Hepatocyte (in vitro differentiated cells): Measurements from ENCODE around the gene KDM4C. TPM values are rescaled to one million over a fixed set of nuclear protein-coding genes. Genes with fewer than 3 reads are reported as not detected.

ENCODE experiments used
- DNase-seq: peaks from one replicate; pipeline ENCODE4 v3.0.0-alpha.2; 2016; ENCODE audit warnings: low spot score
- H2AFZ ChIP-seq: fragments of 200-600 bp; sonication (generic); 2 replicates; pipeline ENCODE4 v1.6.0; 2016; ENCODE audit warnings: antibody characterized with exemption, mild to moderate bottlenecking
- H3K27ac ChIP-seq: fragments of 200-600 bp; sonication (generic); 2 replicates; pipeline ENCODE4 v1.5.1; 2016; ENCODE audit warnings: mild to moderate bottlenecking
- H3K27me3 ChIP-seq: fragments of 200-600 bp; sonication (generic); 2 replicates; pipeline ENCODE4 v1.6.1; 2016
- H3K36me3 ChIP-seq: fragments of 200-600 bp; sonication (generic); replicated peaks from 2 replicates; pipeline ENCODE4 v1.5.1; 2016; ENCODE audit warnings: low read depth; ENCODE audit not compliant: insufficient read depth
- H3K4me1 ChIP-seq: fragments of 200-600 bp; sonication (generic); 2 replicates; pipeline ENCODE4 v1.5.1; 2016; ENCODE audit warnings: mild to moderate bottlenecking, moderate library complexity; ENCODE audit not compliant: insufficient read depth
- H3K4me2 ChIP-seq: fragments of 200-600 bp; sonication (generic); 2 replicates; pipeline ENCODE4 v1.6.0; 2016
- H3K4me3 ChIP-seq: fragments of 200-600 bp; sonication (generic); 2 replicates; pipeline ENCODE4 v1.5.1; 2016; ENCODE audit warnings: mild to moderate bottlenecking
- H3K79me2 ChIP-seq: fragments of 200-600 bp; sonication (generic); 2 replicates; pipeline ENCODE4 v1.6.0; 2017; ENCODE audit warnings: mild to moderate bottlenecking
- H3K9me2 ChIP-seq: fragments of 200-600 bp; sonication (generic); replicated peaks from 2 replicates; pipeline ENCODE4 v1.6.0; 2017; ENCODE audit warnings: mild to moderate bottlenecking; ENCODE audit not compliant: insufficient read depth
- H3K9me3 ChIP-seq: fragments of 200-600 bp; sonication (generic); 2 replicates; pipeline ENCODE4 v1.5.1; 2016; ENCODE audit warnings: low read depth, mild to moderate bottlenecking
- H4K20me1 ChIP-seq: fragments of 200-600 bp; sonication (generic); 2 replicates; pipeline ENCODE4 v1.6.0; 2016; ENCODE audit warnings: mild to moderate bottlenecking; ENCODE audit not compliant: insufficient read depth, poor library complexity, severe bottlenecking
- EZH2 ChIP-seq: fragments of 200-600 bp; sonication (generic); IDR thresholded peaks from 2 replicates; pipeline ENCODE4 v1.6.1; 2016; ENCODE audit warnings: antibody characterized with exemption, mild to moderate bottlenecking, borderline replicate concordance
- EZH2phosphoT487 ChIP-seq: fragments of 200-600 bp; sonication (generic); IDR thresholded peaks from one replicate; pipeline ENCODE4 v1.6.1; 2018; ENCODE audit warnings: antibody characterized with exemption, mild to moderate bottlenecking, low read depth, moderate library complexity; ENCODE audit not compliant: unreplicated experiment, severe bottlenecking
- WGBS: methylation state at CpG from one replicate; pipeline ENCODE4 v1.1.6; 2016; ENCODE audit warnings: low lambda C conversion rate; ENCODE audit errors: missing lambda C conversion rate; 5-methylcytosine and 5-hydroxymethylcytosine counted together
- polyA plus RNA-seq: library from polyadenylated mRNA; unstranded; fragments of >200 nt; fragmentation: Nextera tagmentation; extraction: Ambion mirVana; gene quantifications from 2 replicates; pipeline ENCODE4 v1.2.1, GENCODE V29; 2016
- total RNA-seq: library from RNA; depleted of rRNA; stranded (reverse); fragments of >200 nt; gene quantifications from 2 replicates; pipeline ENCODE4 v1.2.3, GENCODE V29; 2014
- TF ChIP-seq, protein P1 (sequence below): fragments of 200-600 bp; sonication (generic); IDR thresholded peaks from 2 replicates; pipeline ENCODE4 v1.5.1; 2016; ENCODE audit warnings: antibody characterized with exemption, mild to moderate bottlenecking; ENCODE audit not compliant: poor library complexity

KDM4C gene
- total and polyA plus RNA-seq, 2 experiments from 2014 or later, result 16.1 to 28.7 TPM

DNA sequence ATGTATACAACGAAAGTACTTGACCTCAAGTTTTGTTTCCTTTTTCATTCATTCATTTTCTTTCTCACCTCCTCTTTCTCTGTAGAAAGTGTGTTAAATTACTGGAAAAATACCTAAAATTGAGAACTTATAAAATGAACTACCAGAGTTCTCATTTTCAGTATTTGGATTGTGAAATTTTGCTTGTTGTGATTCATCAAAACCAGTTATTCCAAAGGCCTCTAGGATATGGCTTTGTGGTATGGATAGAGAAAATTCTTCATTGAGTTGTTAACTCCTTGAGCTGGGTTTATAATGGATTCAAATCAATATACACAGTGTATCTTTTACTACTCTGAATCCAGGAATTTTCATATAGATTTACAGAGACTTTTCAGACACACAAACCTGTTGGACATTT is 287.6 kb downstream of the KDM4C start:
- TF ChIP-seq EZH2phosphoT487 (no peak), EZH2 (no peak)
- TF ChIP-seq, protein P1, sequence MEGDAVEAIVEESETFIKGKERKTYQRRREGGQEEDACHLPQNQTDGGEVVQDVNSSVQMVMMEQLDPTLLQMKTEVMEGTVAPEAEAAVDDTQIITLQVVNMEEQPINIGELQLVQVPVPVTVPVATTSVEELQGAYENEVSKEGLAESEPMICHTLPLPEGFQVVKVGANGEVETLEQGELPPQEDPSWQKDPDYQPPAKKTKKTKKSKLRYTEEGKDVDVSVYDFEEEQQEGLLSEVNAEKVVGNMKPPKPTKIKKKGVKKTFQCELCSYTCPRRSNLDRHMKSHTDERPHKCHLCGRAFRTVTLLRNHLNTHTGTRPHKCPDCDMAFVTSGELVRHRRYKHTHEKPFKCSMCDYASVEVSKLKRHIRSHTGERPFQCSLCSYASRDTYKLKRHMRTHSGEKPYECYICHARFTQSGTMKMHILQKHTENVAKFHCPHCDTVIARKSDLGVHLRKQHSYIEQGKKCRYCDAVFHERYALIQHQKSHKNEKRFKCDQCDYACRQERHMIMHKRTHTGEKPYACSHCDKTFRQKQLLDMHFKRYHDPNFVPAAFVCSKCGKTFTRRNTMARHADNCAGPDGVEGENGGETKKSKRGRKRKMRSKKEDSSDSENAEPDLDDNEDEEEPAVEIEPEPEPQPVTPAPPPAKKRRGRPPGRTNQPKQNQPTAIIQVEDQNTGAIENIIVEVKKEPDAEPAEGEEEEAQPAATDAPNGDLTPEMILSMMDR, result no peak
- no peak for DNase-seq
- Histone ChIP-seq H3K4me3 (no peak overlapping the region), H3K36me3 (no peaks in the 10 kb centered on the region), H3K79me2 (no peaks in the 10 kb centered on the region), H3K4me2 (no peak overlapping the region), H3K9me2 (no peaks in the 10 kb centered on the region), H3K9me3 (no peaks in the 10 kb centered on the region), H3K27me3 (no peaks in the 10 kb centered on the region), H4K20me1 (no peaks in the 10 kb centered on the region), H3K4me1 (no peaks in the 10 kb centered on the region), H3K27ac (no peak overlapping the region), H2AFZ (no peak overlapping the region)
- 91% methylated on average over 1 of the region's 1 CpG for WGBS

DNA sequence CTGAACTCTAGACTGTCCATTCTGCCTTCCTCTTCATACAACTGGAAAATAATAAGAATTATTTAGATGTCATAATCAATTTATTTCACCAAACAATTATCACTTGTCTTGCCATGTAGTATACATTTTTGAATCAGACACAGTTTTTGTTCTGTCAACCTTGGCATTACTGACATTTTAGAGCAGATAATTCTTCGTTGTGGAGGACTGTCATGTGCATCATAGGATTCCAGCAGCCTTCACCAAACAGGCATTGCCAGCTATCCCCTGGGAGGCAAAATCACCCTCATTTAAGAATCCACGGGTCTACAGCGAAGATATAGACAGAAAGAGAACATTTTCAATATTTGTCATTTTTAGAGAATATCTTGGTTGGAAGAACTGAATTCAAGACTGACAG is 293.9 kb downstream of the KDM4C start:
- H2AFZ ChIP-seq, result no peak overlapping the region
- TF ChIP-seq EZH2 (no peak), EZH2phosphoT487 (no peak)
- TF ChIP-seq, protein P1, result no peak
- no peaks in the 10 kb centered on the region for H4K20me1 ChIP-seq
- H3K27me3 ChIP-seq, result no peaks in the 10 kb centered on the region
- H3K4me2 ChIP-seq, result no peak overlapping the region
- no peak overlapping the region for H3K4me3 ChIP-seq
- H3K36me3 ChIP-seq, result no peaks in the 10 kb centered on the region
- WGBS, result 93% methylated on average over 3 of the region's 3 CpGs
- no peak overlapping the region for H3K27ac ChIP-seq
- no peak for DNase-seq
- peaks cover 3% of the 10 kb centered on the region for H3K4me1 ChIP-seq
- H3K9me2 ChIP-seq, result no peaks in the 10 kb centered on the region
- H3K9me3 ChIP-seq, result no peaks in the 10 kb centered on the region
- no peaks in the 10 kb centered on the region for H3K79me2 ChIP-seq

DNA sequence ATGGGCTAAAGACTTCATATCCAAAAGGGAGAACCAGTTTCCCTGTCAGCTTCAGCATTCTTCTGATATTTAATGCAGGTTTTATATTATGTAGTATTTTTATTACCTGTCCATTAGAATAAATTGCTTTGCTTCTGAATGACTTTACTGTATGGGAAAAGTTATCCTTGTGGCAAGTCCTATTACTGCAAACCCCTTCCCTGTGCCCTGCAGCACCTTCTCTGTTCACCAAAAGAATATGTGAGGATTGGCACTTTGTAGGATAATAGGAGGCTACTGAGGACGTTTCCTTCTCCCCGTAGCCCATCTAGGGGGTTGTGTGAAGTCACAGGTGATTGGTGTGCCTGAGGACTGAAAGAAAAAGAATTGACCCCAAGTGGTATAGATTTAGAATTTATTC is 296.1 kb downstream of the KDM4C start:
- no peak for DNase-seq
- Histone ChIP-seq H4K20me1 (no peaks in the 10 kb centered on the region), H3K36me3 (no peaks in the 10 kb centered on the region), H3K4me1 (peaks cover 4% of the 10 kb centered on the region), H3K79me2 (no peaks in the 10 kb centered on the region), H3K4me3 (no peak overlapping the region), H3K27ac (no peak overlapping the region), H3K9me2 (no peaks in the 10 kb centered on the region), H3K27me3 (no peaks in the 10 kb centered on the region), H3K9me3 (no peaks in the 10 kb centered on the region), H3K4me2 (no peak overlapping the region), H2AFZ (no peak overlapping the region)
- TF ChIP-seq EZH2 (no peak), EZH2phosphoT487 (no peak)
- TF ChIP-seq, protein P1, result no peak
- WGBS, result 34% methylated on average over 2 of the region's 2 CpGs
